ENCODE results near the gene TPGS2.
"Not testable (repeated sequence)": the region's sequence is repeated elsewhere in the genome, so short reads cannot be mapped to it uniquely, and the experiment has no call there.

The TPGS2 gene

DNA sequence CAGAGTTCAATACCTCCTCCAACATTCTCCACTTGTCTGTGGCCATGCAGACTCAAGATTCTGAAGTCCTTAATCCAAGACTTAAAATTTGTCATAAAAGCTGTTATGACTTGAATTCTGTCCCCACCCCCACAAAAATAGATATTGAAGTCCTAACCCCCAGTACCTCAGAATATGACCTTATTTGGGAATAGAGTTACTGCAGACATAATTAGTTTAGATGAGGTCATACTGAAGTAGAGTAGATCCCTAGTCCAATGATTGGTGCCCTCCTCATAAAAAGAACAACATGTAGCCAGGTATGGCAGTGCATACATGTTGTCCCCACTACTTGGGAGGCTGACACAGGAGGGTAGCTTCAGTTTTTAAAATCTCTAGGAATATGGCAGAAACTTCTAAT is 9.2 kb downstream of the TPGS2 start:
- TF ChIP-seq, protein P1, sequence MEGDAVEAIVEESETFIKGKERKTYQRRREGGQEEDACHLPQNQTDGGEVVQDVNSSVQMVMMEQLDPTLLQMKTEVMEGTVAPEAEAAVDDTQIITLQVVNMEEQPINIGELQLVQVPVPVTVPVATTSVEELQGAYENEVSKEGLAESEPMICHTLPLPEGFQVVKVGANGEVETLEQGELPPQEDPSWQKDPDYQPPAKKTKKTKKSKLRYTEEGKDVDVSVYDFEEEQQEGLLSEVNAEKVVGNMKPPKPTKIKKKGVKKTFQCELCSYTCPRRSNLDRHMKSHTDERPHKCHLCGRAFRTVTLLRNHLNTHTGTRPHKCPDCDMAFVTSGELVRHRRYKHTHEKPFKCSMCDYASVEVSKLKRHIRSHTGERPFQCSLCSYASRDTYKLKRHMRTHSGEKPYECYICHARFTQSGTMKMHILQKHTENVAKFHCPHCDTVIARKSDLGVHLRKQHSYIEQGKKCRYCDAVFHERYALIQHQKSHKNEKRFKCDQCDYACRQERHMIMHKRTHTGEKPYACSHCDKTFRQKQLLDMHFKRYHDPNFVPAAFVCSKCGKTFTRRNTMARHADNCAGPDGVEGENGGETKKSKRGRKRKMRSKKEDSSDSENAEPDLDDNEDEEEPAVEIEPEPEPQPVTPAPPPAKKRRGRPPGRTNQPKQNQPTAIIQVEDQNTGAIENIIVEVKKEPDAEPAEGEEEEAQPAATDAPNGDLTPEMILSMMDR (IDR thresholded peaks at IDR 0.05; ENCODE audit: unreplicated experiment in 3 of 3): no peak
- Mint-ChIP-seq H3K36me3 (ENCODE audit: low read depth) (peaks cover 48% of the 10 kb centered on the region), H3K4me1 (no peaks in the 10 kb centered on the region), H3K4me3 (no peak overlapping the region), H3K9me3 (no peaks in the 10 kb centered on the region), H3K27ac (no peak overlapping the region), H3K27me3 (ENCODE audit: low read depth) (no peaks in the 10 kb centered on the region)

DNA sequence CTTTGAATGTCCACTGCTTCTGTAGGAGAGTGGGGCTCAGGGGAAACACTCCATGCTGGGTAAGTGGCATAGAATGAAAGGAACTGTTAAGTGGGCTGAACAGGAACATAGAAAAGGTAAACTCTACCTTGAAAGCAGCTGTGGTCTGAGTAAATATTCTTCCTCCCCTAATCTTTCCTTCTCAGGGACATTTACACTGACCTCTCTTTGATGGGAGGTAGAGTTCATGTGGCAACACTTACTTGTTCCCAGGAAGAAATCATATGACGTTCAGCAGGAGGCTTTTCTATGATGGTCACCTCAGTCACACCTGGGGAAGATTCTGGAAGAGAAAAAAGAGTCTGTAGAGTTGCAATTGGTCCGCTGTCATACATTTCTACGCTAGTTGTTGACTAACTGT is 10.2 kb downstream of the TPGS2 start:
- H3K9me3 Mint-ChIP-seq: no peaks in the 10 kb centered on the region

DNA sequence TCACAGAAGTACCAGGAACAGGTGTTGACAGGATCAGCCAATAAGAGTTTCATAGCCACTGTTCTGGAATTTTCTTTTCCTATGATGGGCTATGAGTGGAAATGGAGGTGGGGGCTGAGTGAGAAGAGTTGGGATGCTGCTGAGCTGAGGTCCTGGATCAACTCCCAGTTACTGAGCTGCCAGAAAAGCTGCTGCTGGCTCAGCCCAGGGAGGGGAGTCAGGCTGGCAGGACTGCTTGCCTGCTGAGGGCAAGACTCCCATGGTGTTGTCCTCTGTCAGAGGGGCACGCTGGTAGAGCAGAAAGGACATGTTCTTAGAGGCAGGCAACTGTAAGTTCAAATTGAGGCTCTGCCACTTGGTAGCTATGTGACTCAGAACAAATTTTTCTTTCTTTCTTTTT is 11.8 kb downstream of the TPGS2 start:
- TF ChIP-seq, protein P1 (IDR thresholded peaks at IDR 0.05; ENCODE audit: unreplicated experiment in 3 of 3): no peak

More for the DNA sequence above, 10.2 kb downstream of the TPGS2 start:
- TF ChIP-seq, protein P1 (IDR thresholded peaks at IDR 0.05; ENCODE audit: unreplicated experiment in 3 of 3): no peak
- H3K36me3 Mint-ChIP-seq (ENCODE audit: low read depth): peaks cover 48% of the 10 kb centered on the region
- no peaks in the 10 kb centered on the region for H3K4me1 Mint-ChIP-seq
- no peak overlapping the region for H3K4me3 Mint-ChIP-seq
- H3K27me3 Mint-ChIP-seq (ENCODE audit: low read depth): no peaks in the 10 kb centered on the region
- no peak overlapping the region for H3K27ac Mint-ChIP-seq

DNA sequence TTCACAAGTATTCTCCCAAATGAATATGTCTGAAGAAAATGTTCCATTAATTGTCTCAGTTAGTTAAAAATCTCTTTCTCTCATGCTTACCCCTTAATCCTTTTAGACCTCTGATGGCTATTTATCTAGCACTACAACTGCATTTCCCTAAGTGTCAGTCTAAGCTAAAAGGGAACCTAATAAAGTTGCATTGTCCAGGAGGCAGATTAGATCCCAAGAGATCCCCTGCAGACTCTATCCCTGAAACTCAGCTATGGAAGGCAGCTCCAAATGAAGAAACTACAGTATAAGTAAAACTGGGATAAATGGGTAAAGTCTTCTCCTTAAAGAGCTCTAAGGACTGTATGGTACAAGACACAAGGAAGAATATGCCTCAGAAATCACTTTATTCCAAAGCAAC is 12.7 kb downstream of the TPGS2 start:
- not testable (repeated sequence) for H3K4me3 Mint-ChIP-seq; H3K9me3 Mint-ChIP-seq; H3K27ac Mint-ChIP-seq; H3K27me3 Mint-ChIP-seq (ENCODE audit: low read depth); H3K4me1 Mint-ChIP-seq
- peaks cover 47% of the 10 kb centered on the region for H3K36me3 Mint-ChIP-seq (ENCODE audit: low read depth)

More for the DNA sequence above, 11.8 kb downstream of the TPGS2 start:
- no peaks in the 10 kb centered on the region for H3K4me1 Mint-ChIP-seq
- no peak overlapping the region for H3K4me3 Mint-ChIP-seq
- H3K36me3 Mint-ChIP-seq (ENCODE audit: low read depth): peaks cover 55% of the 10 kb centered on the region
- H3K9me3 Mint-ChIP-seq: no peaks in the 10 kb centered on the region
- H3K27ac Mint-ChIP-seq: no peak overlapping the region
- H3K27me3 Mint-ChIP-seq (ENCODE audit: low read depth): no peaks in the 10 kb centered on the region

DNA sequence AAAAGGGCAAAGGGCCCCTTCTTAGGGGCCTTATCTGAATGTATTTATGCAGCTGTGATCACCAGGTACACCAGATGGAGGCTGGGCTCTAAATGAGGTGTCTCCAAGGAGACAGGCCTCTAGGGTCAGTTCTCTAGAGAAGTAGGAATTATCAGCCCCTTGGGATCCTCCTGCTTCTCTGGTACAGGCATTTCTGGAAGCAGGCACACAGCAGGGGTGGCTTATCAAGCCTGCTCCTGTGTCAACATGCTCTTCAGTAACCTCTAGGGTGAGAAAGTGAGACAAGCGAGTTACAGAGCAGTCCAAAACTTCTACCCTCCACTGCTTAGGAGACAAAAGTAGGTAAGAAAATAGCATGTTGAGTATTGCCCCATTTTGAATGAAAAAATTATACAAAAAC is 13.8 kb downstream of the TPGS2 start:
- H3K4me1 Mint-ChIP-seq: no peaks in the 10 kb centered on the region
- no peak overlapping the region for H3K27ac Mint-ChIP-seq
- no peaks in the 10 kb centered on the region for H3K9me3 Mint-ChIP-seq
- H3K4me3 Mint-ChIP-seq: no peak overlapping the region
- H3K36me3 Mint-ChIP-seq (ENCODE audit: low read depth): peaks cover 45% of the 10 kb centered on the region
- H3K27me3 Mint-ChIP-seq (ENCODE audit: low read depth): no peaks in the 10 kb centered on the region
- TF ChIP-seq, protein P1 (IDR thresholded peaks at IDR 0.05; ENCODE audit: unreplicated experiment in 3 of 3): no peak

DNA sequence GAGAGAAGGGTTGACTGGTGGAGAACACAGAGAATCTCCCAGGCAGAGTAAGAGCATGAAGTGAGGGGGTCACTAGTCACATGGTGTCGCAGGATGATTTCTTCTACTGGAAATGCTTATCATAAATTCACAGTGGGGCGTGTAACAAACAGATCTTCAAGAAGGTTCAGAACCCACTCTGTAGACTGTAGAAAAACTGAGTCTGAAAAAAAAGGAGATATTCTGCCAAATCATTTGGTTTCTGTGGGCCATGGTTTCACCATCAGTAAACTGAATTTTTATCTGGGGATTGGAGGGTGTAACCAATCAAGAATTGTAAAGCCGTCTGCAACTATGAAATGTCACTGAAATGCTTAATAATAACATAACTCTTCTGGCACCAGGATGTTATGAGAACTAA is 15.0 kb downstream of the TPGS2 start:
- H3K27ac Mint-ChIP-seq: no peak overlapping the region
- H3K4me1 Mint-ChIP-seq: no peaks in the 10 kb centered on the region
- no peaks in the 10 kb centered on the region for H3K27me3 Mint-ChIP-seq (ENCODE audit: low read depth)
- no peak overlapping the region for H3K4me3 Mint-ChIP-seq
- H3K9me3 Mint-ChIP-seq: no peaks in the 10 kb centered on the region
- H3K36me3 Mint-ChIP-seq (ENCODE audit: low read depth): peaks cover 42% of the 10 kb centered on the region
- TF ChIP-seq, protein P1 (IDR thresholded peaks at IDR 0.05; ENCODE audit: unreplicated experiment in 3 of 3): no peak
